ENCODE measurements around the gene ECT2L.

DNA sequence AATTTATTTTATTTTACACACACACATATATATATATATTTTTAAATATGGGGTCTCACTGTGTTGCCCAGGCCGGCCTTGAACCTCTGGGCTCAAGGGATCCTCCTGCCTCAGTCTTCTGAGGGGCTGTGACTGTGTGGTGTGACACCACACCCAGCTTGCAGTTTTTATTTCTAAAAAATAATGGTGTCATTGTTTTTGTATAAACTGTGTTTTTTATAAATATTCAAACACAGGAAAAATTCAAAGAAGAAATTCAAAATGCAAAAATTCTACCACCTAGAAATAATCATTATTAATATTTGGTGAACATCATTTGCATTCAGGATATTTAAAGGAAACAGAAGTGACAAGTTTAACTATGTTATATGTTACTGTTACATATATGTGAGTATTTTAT lies 19.2 kb upstream of the ECT2L start:
- no peak for TF ChIP-seq POLR2A (IDR thresholded peaks at IDR 0.05; ENCODE audit: low read depth, low read length)
- TF ChIP-seq, protein P1, sequence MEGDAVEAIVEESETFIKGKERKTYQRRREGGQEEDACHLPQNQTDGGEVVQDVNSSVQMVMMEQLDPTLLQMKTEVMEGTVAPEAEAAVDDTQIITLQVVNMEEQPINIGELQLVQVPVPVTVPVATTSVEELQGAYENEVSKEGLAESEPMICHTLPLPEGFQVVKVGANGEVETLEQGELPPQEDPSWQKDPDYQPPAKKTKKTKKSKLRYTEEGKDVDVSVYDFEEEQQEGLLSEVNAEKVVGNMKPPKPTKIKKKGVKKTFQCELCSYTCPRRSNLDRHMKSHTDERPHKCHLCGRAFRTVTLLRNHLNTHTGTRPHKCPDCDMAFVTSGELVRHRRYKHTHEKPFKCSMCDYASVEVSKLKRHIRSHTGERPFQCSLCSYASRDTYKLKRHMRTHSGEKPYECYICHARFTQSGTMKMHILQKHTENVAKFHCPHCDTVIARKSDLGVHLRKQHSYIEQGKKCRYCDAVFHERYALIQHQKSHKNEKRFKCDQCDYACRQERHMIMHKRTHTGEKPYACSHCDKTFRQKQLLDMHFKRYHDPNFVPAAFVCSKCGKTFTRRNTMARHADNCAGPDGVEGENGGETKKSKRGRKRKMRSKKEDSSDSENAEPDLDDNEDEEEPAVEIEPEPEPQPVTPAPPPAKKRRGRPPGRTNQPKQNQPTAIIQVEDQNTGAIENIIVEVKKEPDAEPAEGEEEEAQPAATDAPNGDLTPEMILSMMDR (conservative IDR thresholded peaks at IDR 0.05; ENCODE audit: low read depth, low read length): no peak
